Hematopoietic multipotent progenitor cell (in vitro differentiated cells): Measurements from ENCODE around the gene ATP10D. TPM values are rescaled to one million over a fixed set of nuclear protein-coding genes. Genes with fewer than 3 reads are reported as not detected.

ENCODE experiments used
- DNase-seq, 3 donors: peaks; one replicate each; pipeline ENCODE4 v3.0.0-alpha.2; 2011 to 2015; ENCODE audit warnings: low read depth in 2 of 3, low spot score in 2 of 3
- total RNA-seq: library from RNA; depleted of rRNA; stranded (reverse); fragments of >200 nt; gene quantifications from one replicate; pipeline ENCODE4 v1.2.3, GENCODE V29; 2012

ATP10D gene
- total RNA-seq, 1 donor, result 8.9 TPM

GRCh38 chr4:47570816-47571215 lies 85.7 kb downstream of the ATP10D start:
- no peak for DNase-seq

GRCh38 chr4:47572981-47573380 lies 87.9 kb downstream of the ATP10D start:
- DNase-seq, result no peak

GRCh38 chr4:47577779-47578553 lies 92.9 kb downstream of the ATP10D start:
- DNase-seq, result no peak

- DNase-seq, result no peak
Measured at GRCh38 chr4:47579235-47579634, 94.2 kb downstream of the ATP10D start.

- DNase-seq, result no peak
Measured at GRCh38 chr4:47590325-47590724, 105.2 kb downstream of the ATP10D start.

- DNase-seq, result no peak
Measured at GRCh38 chr4:47597696-47598095, 112.6 kb downstream of the ATP10D start.

GRCh38 chr4:47598320-47598719 lies 113.2 kb downstream of the ATP10D start:
- no peak for DNase-seq

GRCh38 chr4:47598896-47599295 lies 113.8 kb downstream of the ATP10D start:
- no peak for DNase-seq

- no peak for DNase-seq
Measured at GRCh38 chr4:47606482-47606881, 121.4 kb downstream of the ATP10D start.

GRCh38 chr4:47612116-47613023 lies 127.3 kb downstream of the ATP10D start:
- DNase-seq, result no peak

- no peak for DNase-seq
Measured at GRCh38 chr4:47615385-47615784, 130.3 kb downstream of the ATP10D start.

- DNase-seq, result no peak
Measured at GRCh38 chr4:47617607-47618006, 132.5 kb downstream of the ATP10D start.

GRCh38 chr4:47619691-47620090 lies 134.6 kb downstream of the ATP10D start:
- no peak for DNase-seq

GRCh38 chr4:47621181-47621580 lies 136.1 kb downstream of the ATP10D start:
- DNase-seq, result no peak

GRCh38 chr4:47624031-47624441 lies 139.0 kb downstream of the ATP10D start:
- no peak for DNase-seq

GRCh38 chr4:47631161-47631560 lies 146.1 kb downstream of the ATP10D start:
- DNase-seq, result no peak

GRCh38 chr4:47639531-47639930 lies 154.5 kb downstream of the ATP10D start:
- DNase-seq, result no peak

- DNase-seq, result no peak
Measured at GRCh38 chr4:47640911-47641310, 155.8 kb downstream of the ATP10D start.

GRCh38 chr4:47641755-47642154 lies 156.7 kb downstream of the ATP10D start:
- no peak for DNase-seq

- no peak for DNase-seq
Measured at GRCh38 chr4:47642191-47642830, 157.2 kb downstream of the ATP10D start.
